Stimulated activated CD4-positive, alpha-beta T cell treated with anti-CD3 and anti-CD28 coated beads, TNF-alpha, amount 100 ng/mL, for 48 hours (primary cell): ENCODE data around the gene AARS2.
"Not testable (repeated sequence)": the region's sequence is repeated elsewhere in the genome, so short reads cannot be mapped to it uniquely, and the experiment has no call there.

ENCODE experiments used
- DNase-seq, 3 donors: peaks; one replicate each; pipeline ENCODE4 v3.0.0-alpha.2; 2020; ENCODE audit warnings: low read depth in 3 of 3

Gene AARS2

GRCh38 chr6:44312901-44313788 lies at the start of gene AARS2:
AARS2 (minus strand) TSS chr6:44313347; CDS start chr6:44313323, 24 bp downstream.
- DNase-seq: peak; percentile 83 to 94 (median 91)

- no peak for DNase-seq
Observed at GRCh38 chr6:44361947-44362346, 48.8 kb upstream of the AARS2 start.

GRCh38 chr6:44359973-44360372 lies 46.8 kb upstream of the AARS2 start:
- DNase-seq: no peak

GRCh38 chr6:44356487-44356886 lies 43.3 kb upstream of the AARS2 start:
- DNase-seq: no peak

GRCh38 chr6:44355640-44356039 lies 42.5 kb upstream of the AARS2 start:
- DNase-seq: no peak

- DNase-seq: no peak
Observed at GRCh38 chr6:44353336-44353735, 40.2 kb upstream of the AARS2 start.

- DNase-seq: no peak
Observed at GRCh38 chr6:44352259-44352658, 39.1 kb upstream of the AARS2 start.

- DNase-seq: not testable (repeated sequence)
Observed at GRCh38 chr6:44350650-44350994, 37.5 kb upstream of the AARS2 start.

- DNase-seq: no peak
Observed at GRCh38 chr6:44349904-44350649, 36.9 kb upstream of the AARS2 start.

GRCh38 chr6:44346818-44347217 lies 33.7 kb upstream of the AARS2 start:
- not testable (repeated sequence) for DNase-seq

- no peak for DNase-seq
Observed at GRCh38 chr6:44342489-44342888, 29.3 kb upstream of the AARS2 start, which contains the start of gene SPATS1. SPATS1 (plus strand) TSS chr6:44342650; CDS start chr6:44343096, 446 bp downstream.

GRCh38 chr6:44342052-44342451 lies 28.9 kb upstream of the AARS2 start:
- DNase-seq: no peak

- DNase-seq: no peak
Observed at GRCh38 chr6:44341095-44341890, 28.1 kb upstream of the AARS2 start.

GRCh38 chr6:44339763-44340625 lies 26.8 kb upstream of the AARS2 start:
- no peak for DNase-seq

- DNase-seq: no peak
Observed at GRCh38 chr6:44339301-44339700, 26.2 kb upstream of the AARS2 start.

GRCh38 chr6:44338228-44339122 lies 25.3 kb upstream of the AARS2 start:
- peak; percentile 42 to 58 (median 46) for DNase-seq

GRCh38 chr6:44335631-44336030 lies 22.5 kb upstream of the AARS2 start:
- no peak for DNase-seq

GRCh38 chr6:44333942-44334341 lies 20.8 kb upstream of the AARS2 start:
- DNase-seq: no peak

- no peak for DNase-seq
Observed at GRCh38 chr6:44333273-44333919, 20.2 kb upstream of the AARS2 start.
